ENCODE measurements around the gene PECR.

GRCh38 chr2:216014986-216015385, 66.6 kb downstream of the PECR start:
- TF ChIP-seq POLR2A (IDR thresholded peaks at IDR 0.05) (no peak), EP300 (IDR thresholded peaks at IDR 0.05) (no peak), CTCF (IDR thresholded peaks at IDR 0.05) (no peak), POLR2AphosphoS5 (IDR thresholded peaks at IDR 0.05) (no peak)

Data from suprapubic skin (tissue), 4 donors.